SK-N-MC (cell line): ENCODE measurements around the gene PARP4.

Source experiments
- EZH2 ChIP-seq: fragments of 200-600 bp; sonication (generic); IDR thresholded peaks from one replicate; pipeline ENCODE4 v1.6.1; 2017; ENCODE audit warnings: antibody characterized with exemption
- POLR2AphosphoS5 ChIP-seq: IDR thresholded peaks from 2 replicates; pipeline ENCODE4 v1.6.1; 2012; ENCODE audit warnings: mild to moderate bottlenecking, low read depth, low read length, borderline replicate concordance

GRCh38 chr13:24557081-24557480 lies 44.5 kb upstream of the PARP4 start:
- TF ChIP-seq EZH2 (no peak), POLR2AphosphoS5 (no peak)
